Activated T-helper 17 cell treated with anti-CD3 and anti-CD28 coated beads, Interleukin-2, amount 50 U/mL, for 72 hours (primary cell): ENCODE data around the gene LARP1B. TPM values are rescaled to one million over a fixed set of nuclear protein-coding genes. Genes with fewer than 3 reads are reported as not detected.
"Not testable (repeated sequence)": the region's sequence is repeated elsewhere in the genome, so short reads cannot be mapped to it uniquely, and the experiment has no call there.

Experiments used
- ATAC-seq: fragments of 150-1000 bp; cut with Tn5 transposase; replicated peaks from 2 replicates; pipeline ENCODE4 v1.10.0; 2021; ENCODE audit warnings: mild to moderate bottlenecking, moderate library complexity
- H3K27ac Mint-ChIP-seq: one replicate; pipeline ENCODE4 v1.8.0; 2022; ENCODE audit warnings: mixed read lengths
- H3K27me3 Mint-ChIP-seq: one replicate; pipeline ENCODE4 v1.8.0; 2022; ENCODE audit warnings: mixed read lengths
- H3K36me3 Mint-ChIP-seq: one replicate; pipeline ENCODE4 v1.8.0; 2022; ENCODE audit warnings: low read depth, mild to moderate bottlenecking, mixed read lengths
- H3K4me1 Mint-ChIP-seq: one replicate; pipeline ENCODE4 v1.8.0; 2022; ENCODE audit warnings: mixed read lengths
- H3K4me3 Mint-ChIP-seq: one replicate; pipeline ENCODE4 v1.8.0; 2022; ENCODE audit warnings: mild to moderate bottlenecking, mixed read lengths
- H3K9me3 Mint-ChIP-seq: one replicate; pipeline ENCODE4 v1.8.0; 2022; ENCODE audit warnings: mixed read lengths
- total RNA-seq, 2 donors: library from RNA; stranded (reverse); gene quantifications; one replicate each; pipeline ENCODE4 v1.2.3, GENCODE V29; 2022

Gene LARP1B
- total RNA-seq, 2 donors from 2014 or later, result 17.5 to 18.5 TPM

DNA sequence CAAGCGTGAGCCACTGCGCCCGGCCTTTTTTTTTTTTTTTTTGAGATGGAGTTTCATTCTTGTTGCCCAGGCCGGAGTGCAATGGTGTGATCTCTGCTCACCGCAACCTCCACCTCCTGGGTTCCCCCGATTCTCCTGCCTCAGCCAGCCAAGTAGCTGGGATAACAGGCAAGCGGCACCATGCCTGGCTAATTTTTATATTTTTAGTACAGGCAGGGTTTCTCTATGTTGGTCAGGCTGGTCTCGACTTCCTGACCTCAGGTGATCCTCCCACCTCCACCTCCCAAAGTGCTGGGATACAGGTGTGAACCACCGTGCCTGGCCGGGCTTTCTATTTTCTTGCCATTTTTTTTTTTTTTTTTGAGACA lies 5.3 kb downstream of the LARP1B start:
- not testable (repeated sequence) for ATAC-seq, H3K4me1 Mint-ChIP-seq, H3K9me3 Mint-ChIP-seq, H3K27ac Mint-ChIP-seq, H3K4me3 Mint-ChIP-seq, H3K27me3 Mint-ChIP-seq, H3K36me3 Mint-ChIP-seq

DNA sequence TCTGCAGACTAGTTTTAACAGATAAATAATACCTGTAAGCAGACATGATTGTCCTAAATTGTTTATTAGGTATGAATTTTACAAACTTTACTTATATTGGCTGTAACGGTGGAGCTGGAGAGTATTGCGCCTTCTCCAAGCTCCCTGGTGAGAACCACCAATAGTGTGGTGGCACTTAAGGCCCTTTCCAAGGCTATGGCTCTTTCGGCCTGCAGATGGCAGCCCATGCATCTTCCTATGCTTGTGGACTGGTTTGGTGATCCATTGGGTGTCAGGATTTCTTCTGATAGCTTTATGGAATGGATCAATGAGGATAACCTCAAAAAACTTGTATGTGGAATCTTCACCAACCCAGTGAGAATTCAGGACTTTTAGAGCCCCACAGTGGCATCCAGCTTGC lies 7.8 kb downstream of the LARP1B start:
- Mint-ChIP-seq H3K4me3 (no peak overlapping the region), H3K36me3 (no peaks in the 10 kb centered on the region), H3K9me3 (no peaks in the 10 kb centered on the region), H3K27me3 (no peaks in the 10 kb centered on the region), H3K4me1 (no peaks in the 10 kb centered on the region), H3K27ac (no peak overlapping the region)
- no peak for ATAC-seq

DNA sequence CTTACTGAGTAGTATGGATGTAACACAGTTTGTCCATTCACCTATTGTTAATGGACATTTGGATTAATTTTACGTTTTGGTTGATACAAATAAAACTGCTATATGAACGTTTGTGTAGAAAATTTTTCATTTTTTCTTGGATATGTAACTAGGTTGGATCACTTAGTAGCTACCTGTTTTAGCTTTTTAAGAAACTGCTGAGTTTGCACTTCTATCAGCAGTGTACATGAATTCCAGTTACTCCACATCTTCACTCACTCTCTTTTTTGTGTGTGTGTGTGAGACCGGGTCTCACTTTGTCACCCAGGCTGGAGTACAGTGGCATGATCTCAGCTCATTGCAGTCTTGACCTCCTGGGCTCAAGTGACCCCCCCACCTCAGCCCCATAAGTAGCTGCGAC lies 15.4 kb downstream of the LARP1B start:
- Mint-ChIP-seq H3K4me3 (no peak overlapping the region), H3K36me3 (peaks cover 62% of the 10 kb centered on the region), H3K4me1 (no peaks in the 10 kb centered on the region), H3K27ac (no peak overlapping the region), H3K27me3 (no peaks in the 10 kb centered on the region), H3K9me3 (no peaks in the 10 kb centered on the region)
- ATAC-seq, result no peak

- H3K27me3 Mint-ChIP-seq, H3K4me3 Mint-ChIP-seq, H3K27ac Mint-ChIP-seq, H3K4me1 Mint-ChIP-seq, H3K9me3 Mint-ChIP-seq, ATAC-seq: not testable (repeated sequence)
- H3K36me3 Mint-ChIP-seq, result peaks cover 88% of the 10 kb centered on the region
Observed at GRCh38 chr4:128095293-128095692, 34.2 kb downstream of the LARP1B start.

GRCh38 chr4:128107766-128108165 lies 46.7 kb downstream of the LARP1B start:
- H3K36me3 Mint-ChIP-seq, result peaks cover 60% of the 10 kb centered on the region
- H3K4me3 Mint-ChIP-seq, result no peak overlapping the region
- no peaks in the 10 kb centered on the region for H3K4me1 Mint-ChIP-seq
- no peaks in the 10 kb centered on the region for H3K27me3 Mint-ChIP-seq
- ATAC-seq, result no peak
- H3K9me3 Mint-ChIP-seq, result no peaks in the 10 kb centered on the region
- H3K27ac Mint-ChIP-seq, result no peak overlapping the region

DNA sequence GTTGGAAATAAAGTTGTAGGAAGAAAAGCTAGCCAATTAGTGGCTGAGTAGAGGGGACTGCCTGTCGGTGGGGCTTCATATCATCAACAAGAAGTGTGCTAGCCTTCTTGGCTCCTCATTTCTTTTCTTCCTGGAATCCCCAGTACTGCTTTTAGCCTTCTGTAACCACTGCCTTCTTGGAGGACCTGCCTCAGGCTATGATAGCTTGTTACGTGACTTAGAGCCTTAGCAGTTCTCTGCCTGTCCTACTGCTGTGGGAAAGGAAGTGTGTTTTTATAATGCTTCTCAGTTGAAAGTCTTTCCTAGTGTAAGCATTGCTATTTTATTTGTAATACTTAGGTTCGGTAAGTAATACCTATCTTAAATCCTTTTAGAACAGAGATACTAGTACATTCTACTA lies 61.9 kb downstream of the LARP1B start:
- Mint-ChIP-seq H3K4me3 (no peak overlapping the region), H3K9me3 (no peaks in the 10 kb centered on the region), H3K27ac (no peak overlapping the region), H3K27me3 (no peaks in the 10 kb centered on the region), H3K4me1 (no peaks in the 10 kb centered on the region), H3K36me3 (peaks cover 51% of the 10 kb centered on the region)
- no peak for ATAC-seq

GRCh38 chr4:128130621-128131020 lies 69.5 kb downstream of the LARP1B start:
- no peak for ATAC-seq
- Mint-ChIP-seq H3K27ac (no peak overlapping the region), H3K36me3 (no peaks in the 10 kb centered on the region), H3K4me3 (no peak overlapping the region), H3K4me1 (no peaks in the 10 kb centered on the region), H3K9me3 (no peaks in the 10 kb centered on the region), H3K27me3 (no peaks in the 10 kb centered on the region)

DNA sequence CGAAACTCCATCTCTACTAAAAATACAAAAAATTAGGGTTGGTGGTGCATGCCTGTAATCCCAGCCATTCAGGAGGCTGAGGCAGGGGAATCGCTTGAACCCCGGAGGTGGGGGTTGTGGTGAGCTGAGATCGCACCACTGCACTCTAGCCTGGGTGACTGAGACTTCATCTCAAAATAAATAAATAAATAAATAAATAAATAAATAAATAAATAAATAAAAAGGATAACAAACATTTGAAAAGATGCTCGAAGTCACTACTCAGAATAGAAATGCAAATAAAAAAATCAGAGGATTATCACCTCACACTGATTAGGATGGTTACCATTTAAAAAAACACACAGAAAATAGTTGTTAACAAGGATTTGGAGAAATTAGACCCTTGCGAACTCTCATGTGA lies 73.8 kb downstream of the LARP1B start:
- H3K27me3 Mint-ChIP-seq, result no peaks in the 10 kb centered on the region
- H3K4me1 Mint-ChIP-seq, result no peaks in the 10 kb centered on the region
- H3K27ac Mint-ChIP-seq, result no peak overlapping the region
- H3K9me3 Mint-ChIP-seq, result no peaks in the 10 kb centered on the region
- H3K4me3 Mint-ChIP-seq, result no peak overlapping the region
- H3K36me3 Mint-ChIP-seq, result no peaks in the 10 kb centered on the region
- no peak for ATAC-seq

DNA sequence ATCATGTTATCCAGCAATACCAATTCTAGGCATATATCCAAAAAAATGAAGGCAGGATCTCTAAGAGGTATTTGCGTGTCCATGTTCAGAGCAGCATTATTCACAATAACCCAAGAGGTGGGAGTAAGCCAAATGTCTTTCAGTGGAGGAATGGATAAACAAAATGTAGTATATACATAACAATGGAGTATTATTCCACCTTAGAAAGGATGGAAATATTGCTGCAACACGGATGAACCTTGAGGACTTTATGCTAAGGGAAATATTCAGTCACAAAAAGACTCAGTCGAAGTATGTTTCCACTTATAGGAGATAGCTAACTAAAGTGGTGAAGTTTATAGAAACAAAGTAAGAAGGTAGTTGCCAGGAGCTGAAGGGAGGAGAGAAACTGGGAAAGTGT lies 74.3 kb downstream of the LARP1B start:
- H3K27ac Mint-ChIP-seq, result no peak overlapping the region
- H3K4me3 Mint-ChIP-seq, result no peak overlapping the region
- no peaks in the 10 kb centered on the region for H3K27me3 Mint-ChIP-seq
- ATAC-seq, result no peak
- H3K36me3 Mint-ChIP-seq, result no peaks in the 10 kb centered on the region
- H3K4me1 Mint-ChIP-seq, result no peaks in the 10 kb centered on the region
- H3K9me3 Mint-ChIP-seq, result no peaks in the 10 kb centered on the region

GRCh38 chr4:128141866-128142265 lies 80.8 kb downstream of the LARP1B start:
- no peaks in the 10 kb centered on the region for H3K27me3 Mint-ChIP-seq

DNA sequence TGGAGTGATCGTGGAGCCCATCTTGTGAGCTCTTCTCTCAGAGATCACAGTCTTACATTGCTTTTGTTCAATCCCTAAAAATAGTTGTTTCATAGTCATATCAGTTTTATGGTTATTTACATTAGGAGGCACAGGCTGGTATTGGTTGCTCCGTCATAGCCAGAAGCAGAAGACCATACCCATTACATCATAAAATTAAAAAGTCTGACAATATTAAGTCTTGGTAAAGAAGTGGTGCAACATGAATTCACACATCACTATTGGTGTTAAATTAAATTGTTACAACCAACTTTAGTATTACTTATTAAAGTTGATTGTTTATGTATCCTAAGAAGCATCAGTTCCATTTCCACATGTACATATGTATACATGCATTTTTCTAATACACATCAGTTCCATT lies 84.6 kb downstream of the LARP1B start:
- Mint-ChIP-seq H3K27me3 (no peaks in the 10 kb centered on the region), H3K36me3 (no peaks in the 10 kb centered on the region), H3K9me3 (peaks cover 13% of the 10 kb centered on the region), H3K4me1 (no peaks in the 10 kb centered on the region), H3K27ac (no peak overlapping the region), H3K4me3 (no peak overlapping the region)
- no peak for ATAC-seq

More at GRCh38 chr4:128141866-128142265, 80.8 kb downstream of the LARP1B start:
- ATAC-seq, result no peak
- H3K27ac Mint-ChIP-seq, result no peak overlapping the region
- H3K9me3 Mint-ChIP-seq, result peaks cover 13% of the 10 kb centered on the region
- no peaks in the 10 kb centered on the region for H3K4me1 Mint-ChIP-seq
- H3K4me3 Mint-ChIP-seq, result no peak overlapping the region
- no peaks in the 10 kb centered on the region for H3K36me3 Mint-ChIP-seq

- Mint-ChIP-seq H3K36me3 (peaks cover 5% of the 10 kb centered on the region), H3K9me3 (peaks cover 4% of the 10 kb centered on the region), H3K4me3 (no peak overlapping the region), H3K27me3 (no peaks in the 10 kb centered on the region), H3K27ac (no peak overlapping the region), H3K4me1 (no peaks in the 10 kb centered on the region)
- no peak for ATAC-seq
Observed at GRCh38 chr4:128153800-128154199, 92.7 kb downstream of the LARP1B start.

GRCh38 chr4:128155231-128155855 lies 94.2 kb downstream of the LARP1B start:
- Mint-ChIP-seq H3K9me3 (peaks cover 4% of the 10 kb centered on the region), H3K4me1 (no peaks in the 10 kb centered on the region), H3K27me3 (no peaks in the 10 kb centered on the region), H3K36me3 (peaks cover 5% of the 10 kb centered on the region), H3K27ac (no peak overlapping the region), H3K4me3 (no peak overlapping the region)
- ATAC-seq, result no peak

DNA sequence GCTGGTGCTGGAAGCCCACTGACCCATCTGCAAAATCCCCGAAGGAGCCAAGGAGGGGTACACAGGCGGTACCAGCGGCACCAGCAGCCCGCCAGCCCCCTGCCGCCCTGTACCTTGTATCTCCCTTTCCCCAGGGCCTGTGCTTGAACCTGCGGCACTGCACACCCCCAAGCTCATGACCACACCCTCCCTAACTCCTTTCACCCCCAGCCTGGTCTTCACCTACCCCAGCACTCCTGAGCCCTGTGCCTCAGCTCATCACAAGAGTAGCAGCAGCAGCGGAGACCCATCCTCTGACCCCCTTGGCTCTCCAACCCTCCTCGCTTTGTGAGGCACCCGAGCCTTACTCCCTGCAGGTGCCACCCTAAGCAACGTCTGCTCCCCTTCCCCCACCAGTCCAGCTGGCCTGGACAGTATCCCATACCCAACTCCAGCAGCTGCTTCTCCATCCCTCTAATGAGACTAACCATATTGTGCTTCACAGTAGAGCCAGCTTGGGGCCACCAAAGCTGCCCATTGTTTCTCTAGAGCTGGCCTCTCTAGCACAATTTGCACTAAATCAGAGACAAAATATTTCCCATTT lies 94.9 kb downstream of the LARP1B start:
- Mint-ChIP-seq H3K4me3 (no peak overlapping the region), H3K36me3 (peaks cover 5% of the 10 kb centered on the region), H3K27me3 (no peaks in the 10 kb centered on the region), H3K27ac (no peak overlapping the region), H3K9me3 (peaks cover 4% of the 10 kb centered on the region), H3K4me1 (no peaks in the 10 kb centered on the region)
- no peak for ATAC-seq

- ATAC-seq, H3K27ac Mint-ChIP-seq, H3K4me1 Mint-ChIP-seq, H3K4me3 Mint-ChIP-seq, H3K27me3 Mint-ChIP-seq, H3K9me3 Mint-ChIP-seq, H3K36me3 Mint-ChIP-seq: not testable (repeated sequence)
Observed at GRCh38 chr4:128156472-128156871, 95.4 kb downstream of the LARP1B start.

DNA sequence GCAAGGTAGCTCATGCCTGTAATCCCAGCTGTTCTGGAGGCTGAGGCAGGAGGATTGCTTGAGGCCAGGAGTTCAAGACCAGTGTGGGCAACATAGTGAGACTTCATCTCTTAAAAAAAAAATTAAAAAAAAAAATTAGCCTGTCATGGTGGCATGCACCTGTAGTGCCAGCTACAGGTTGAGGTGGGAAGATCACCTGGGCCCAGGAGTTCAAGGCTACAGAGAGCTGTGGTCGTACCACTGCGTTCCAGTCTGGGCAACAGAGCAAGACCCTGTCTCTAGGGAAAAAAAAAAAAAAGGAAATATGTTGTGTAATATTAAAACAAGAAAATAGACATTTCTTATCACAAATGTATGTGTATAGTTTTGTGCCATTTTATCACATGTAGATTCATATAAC lies 97.8 kb downstream of the LARP1B start:
- Mint-ChIP-seq H3K27ac (no peak overlapping the region), H3K27me3 (no peaks in the 10 kb centered on the region), H3K4me1 (no peaks in the 10 kb centered on the region), H3K36me3 (peaks cover 5% of the 10 kb centered on the region), H3K4me3 (no peak overlapping the region), H3K9me3 (peaks cover 4% of the 10 kb centered on the region)
- no peak for ATAC-seq
